AG08395 (cell line): ENCODE results near the gene ESRRB.

Source experiments
- DNase-seq: peaks from one replicate; pipeline ENCODE4 v3.0.0; 2012; ENCODE audit warnings: mixed read lengths, low spot score

The ESRRB gene

DNA sequence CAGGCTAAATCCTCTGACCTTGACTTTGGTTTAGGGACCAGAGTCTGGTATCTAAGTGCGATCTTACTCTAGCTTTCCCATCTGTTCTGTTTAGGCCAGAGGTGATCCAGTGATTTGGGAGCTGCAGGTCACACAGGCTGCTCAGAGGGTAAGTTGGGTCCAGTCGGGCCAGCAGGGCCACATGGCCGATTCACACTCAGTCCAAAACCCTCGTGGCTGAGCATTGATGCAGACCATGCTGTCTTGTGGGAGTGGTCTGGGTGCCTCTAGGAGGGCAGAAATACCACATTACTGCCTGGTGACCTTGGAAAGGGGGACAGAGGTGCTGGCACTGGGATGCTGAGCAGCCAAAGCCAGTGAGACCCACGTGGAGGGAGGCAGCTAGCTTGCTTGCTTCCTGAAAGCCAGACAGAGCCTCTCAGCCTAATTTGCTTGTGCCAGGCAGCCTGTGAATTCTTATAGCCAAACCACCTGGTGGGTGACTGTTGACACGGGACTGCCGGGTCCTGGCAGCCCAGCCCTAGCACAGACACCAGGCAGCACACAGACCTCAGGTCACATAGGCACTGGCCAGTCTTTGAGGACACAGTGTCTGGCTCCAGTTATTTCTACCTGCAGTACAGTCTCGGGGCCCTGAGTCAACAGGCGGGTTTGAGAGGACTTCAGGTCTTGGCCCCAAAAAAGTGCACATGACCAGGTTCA is 31.7 kb downstream of the ESRRB start:
- DNase-seq = no peak

- no peak for DNase-seq
Measured at GRCh38 chr14:76408877-76409276, 32.9 kb downstream of the ESRRB start.

GRCh38 chr14:76412501-76412900 is 36.6 kb downstream of the ESRRB start:
- no peak for DNase-seq

DNA sequence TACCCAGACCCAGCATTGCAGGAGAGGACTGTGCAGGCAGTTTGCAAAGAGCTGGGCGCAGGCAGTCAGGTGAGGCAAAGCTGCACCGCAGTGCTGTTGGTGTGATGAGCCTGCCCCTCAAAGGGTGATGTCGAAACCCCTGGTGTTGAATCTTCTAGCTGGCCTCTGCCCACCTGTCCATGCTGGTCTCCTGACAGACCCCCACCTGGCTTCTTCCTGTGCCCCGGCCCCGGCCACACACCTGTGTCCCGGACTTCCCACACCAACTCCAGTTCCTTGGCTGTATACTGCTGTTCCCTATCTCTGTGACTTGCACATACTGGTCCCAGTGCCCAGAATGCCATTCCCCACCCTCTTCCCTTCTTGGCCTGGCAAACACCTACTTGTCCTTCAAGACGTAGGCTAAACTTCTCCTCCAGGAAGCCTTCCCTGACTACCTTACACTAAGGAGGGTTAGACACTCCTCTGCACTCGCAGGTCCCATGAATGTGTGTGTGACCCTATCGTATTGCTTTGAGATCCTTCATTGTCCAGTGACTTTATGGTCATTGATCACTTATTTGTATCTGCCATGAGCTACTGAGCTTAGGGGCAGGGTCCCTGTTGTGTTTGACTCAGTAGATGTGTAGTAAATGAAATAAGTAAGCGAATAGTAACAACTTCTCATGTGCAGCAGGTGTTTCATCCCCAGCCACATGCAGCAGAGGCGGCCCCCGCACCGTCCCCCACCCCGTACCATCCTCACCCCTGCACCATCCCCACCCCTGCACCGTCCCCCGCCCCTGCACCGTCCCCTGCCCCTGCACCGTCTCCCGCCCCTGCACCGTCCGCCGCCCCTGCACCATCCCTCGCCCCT is 37.4 kb downstream of the ESRRB start:
- DNase-seq = no peak

GRCh38 chr14:76413962-76414600 is 38.1 kb downstream of the ESRRB start:
- no peak for DNase-seq

DNA sequence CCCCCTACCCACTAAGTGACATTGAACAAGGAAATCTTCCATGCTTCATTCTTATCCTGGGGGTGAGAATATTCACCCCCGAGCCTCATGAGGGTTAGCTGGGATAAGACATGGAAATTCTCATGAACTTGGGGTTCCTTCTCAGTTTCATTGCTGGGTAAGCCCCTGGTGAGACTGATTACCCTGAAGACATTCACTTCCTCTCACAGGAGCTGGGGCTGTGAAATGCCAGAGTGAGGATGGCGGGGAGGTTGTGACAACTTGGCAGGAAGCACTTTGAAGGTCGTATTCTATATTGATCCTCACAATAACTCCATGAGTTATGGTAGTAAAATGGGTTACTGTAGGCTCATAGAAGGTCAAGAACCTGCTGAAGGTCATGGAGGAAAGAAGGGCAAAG is 43.5 kb downstream of the ESRRB start:
- no peak for DNase-seq

DNA sequence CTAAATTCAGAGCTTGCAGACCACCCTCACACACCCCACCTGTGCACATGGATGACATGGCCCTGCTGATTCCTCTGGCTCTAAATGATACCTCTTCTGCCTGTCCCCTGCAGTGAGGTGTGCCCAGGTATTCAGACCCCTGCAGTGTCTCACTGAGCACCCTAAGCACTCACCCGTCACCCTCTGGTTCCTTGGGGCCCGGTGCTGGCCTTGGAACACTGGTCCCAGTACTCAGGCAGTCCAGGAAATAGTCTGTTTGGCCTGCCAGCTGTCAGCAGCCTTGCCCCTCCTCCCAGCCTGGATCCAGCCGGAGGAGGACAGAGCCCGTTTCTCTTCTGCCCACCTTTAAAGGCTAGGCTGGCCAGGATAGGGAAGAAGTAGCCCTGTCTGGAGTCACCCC is 44.9 kb downstream of the ESRRB start:
- no peak for DNase-seq

DNA sequence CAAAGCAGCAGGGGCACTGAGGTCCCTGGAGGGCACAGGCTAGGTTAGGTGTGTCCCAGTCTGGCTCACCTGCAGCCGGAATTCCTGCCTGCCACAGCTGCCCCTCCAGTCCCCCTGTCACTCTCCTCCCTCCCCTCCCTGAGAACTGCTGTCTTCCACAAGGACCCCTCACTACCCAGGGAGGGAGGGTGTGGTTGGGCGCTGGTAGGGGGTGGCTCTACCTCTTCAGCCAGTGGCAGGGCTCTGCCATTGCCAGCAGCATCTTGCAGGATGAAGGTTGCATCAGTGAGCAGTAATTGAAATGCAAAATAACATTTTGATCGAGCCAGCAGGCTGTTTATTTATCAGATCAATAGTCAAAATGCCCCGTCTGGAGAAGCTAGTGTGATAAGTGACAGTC is 45.7 kb downstream of the ESRRB start:
- DNase-seq = no peak

DNA sequence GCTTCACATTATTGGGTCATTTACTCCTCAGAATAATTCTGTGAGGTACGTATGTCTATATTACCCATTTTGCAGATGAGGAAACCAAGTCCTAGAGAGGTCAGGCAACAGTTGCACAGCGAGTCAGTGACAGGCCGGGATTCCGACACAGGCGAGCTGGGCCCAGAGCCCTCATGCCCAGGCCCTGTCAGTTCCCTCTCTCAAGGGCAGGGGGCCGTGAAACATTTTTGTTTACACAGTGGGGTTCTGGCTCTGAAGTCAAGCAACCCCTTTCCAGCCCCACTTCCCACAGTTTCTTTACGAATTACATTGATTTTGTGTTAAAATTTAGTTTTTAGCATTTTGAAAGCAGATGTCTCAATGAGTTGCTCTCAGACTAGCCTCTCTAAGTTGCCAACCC is 46.7 kb downstream of the ESRRB start:
- no peak for DNase-seq

GRCh38 chr14:76423534-76423933 is 47.6 kb downstream of the ESRRB start:
- DNase-seq = no peak

DNA sequence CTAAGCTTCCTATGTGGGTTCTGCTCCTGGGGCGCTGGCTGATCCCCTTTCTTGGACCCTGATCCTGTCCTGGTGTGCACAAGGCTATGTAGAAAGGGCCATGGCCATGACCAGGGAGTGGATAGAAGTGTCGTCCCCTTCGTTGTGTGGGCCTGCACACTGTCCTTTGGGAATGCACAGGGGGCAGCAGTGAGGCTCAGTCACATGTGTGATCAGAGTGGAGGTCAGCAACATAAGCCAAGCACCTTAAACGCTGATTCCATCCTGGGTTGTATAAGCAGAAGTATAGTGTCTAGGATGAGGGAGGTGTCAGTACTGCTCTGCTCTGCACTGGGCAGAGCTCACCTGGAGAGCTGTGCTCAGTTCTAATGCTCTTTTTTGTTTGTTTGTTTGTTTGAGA is 48.4 kb downstream of the ESRRB start:
- no peak for DNase-seq

DNA sequence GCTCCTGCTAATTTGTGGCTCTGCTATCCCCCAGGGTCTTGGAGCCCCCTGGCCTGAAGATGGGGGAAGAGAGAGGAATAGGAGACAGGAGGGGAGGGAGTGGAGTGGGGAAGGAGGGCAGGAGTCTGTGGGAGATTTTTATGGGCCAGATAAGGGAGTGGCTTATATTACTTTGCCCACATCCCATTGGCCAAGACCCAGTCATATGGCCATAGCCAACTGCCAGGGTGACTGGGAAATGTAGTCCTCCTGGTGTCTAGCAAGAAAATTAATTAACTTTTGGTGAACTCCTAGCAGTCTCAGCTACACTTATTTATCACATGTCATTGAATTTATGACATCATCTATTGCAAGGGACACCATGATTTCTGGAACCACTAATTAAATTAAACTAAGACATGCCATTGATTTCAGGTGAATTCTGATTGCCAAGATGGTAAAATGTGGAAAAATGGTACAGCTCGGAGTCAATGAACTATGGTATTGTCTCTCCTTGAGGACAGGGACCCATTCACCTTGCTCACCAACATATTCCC is 50.3 kb downstream of the ESRRB start:
- no peak for DNase-seq

GRCh38 chr14:76428611-76429010 is 52.7 kb downstream of the ESRRB start:
- DNase-seq = no peak

DNA sequence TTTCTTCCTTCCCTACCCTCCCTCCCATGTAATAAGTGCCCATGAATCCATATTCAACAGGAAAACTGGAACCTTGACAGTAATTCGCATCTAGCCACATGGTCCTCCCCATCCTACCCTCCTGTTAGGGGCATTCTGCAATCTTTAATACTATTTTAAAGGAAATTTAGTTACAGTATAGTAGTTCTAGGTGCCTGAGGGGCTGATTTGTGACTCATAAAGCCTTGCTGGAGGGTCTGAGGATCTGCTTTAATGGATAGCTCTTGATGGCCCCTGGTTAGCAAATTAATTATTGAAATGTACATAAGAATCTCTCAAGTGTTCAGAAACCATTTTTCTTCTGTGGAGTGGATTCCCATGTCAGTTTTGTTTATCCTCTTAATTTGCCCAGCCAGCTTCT is 54.1 kb downstream of the ESRRB start:
- DNase-seq = no peak

DNA sequence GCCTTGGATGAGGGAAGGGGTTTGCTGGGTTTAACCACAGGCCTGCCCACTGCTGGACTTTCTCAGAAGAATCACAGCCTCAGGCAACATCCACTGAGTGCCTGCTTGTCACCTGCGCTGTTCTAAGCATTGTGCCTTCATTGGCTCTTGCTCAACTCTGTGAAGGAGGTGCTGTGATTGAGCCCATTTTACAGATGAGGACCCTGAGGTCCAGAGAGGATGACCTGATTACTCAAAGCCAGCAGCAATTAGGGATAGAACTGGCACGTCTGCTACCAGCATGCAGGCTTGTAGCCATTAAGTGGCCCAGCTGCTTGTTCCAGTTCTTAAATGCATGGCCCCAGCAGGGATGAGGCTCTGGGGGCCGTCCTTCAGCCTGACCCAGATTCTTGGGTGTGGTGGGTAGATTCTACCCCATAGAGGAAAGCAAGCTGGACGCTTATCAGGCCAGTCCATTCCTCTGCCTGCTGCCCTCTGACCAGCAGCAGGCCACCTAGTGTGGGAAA is 54.6 kb downstream of the ESRRB start:
- no peak for DNase-seq

GRCh38 chr14:76431538-76431937 is 55.6 kb downstream of the ESRRB start:
- DNase-seq = no peak

DNA sequence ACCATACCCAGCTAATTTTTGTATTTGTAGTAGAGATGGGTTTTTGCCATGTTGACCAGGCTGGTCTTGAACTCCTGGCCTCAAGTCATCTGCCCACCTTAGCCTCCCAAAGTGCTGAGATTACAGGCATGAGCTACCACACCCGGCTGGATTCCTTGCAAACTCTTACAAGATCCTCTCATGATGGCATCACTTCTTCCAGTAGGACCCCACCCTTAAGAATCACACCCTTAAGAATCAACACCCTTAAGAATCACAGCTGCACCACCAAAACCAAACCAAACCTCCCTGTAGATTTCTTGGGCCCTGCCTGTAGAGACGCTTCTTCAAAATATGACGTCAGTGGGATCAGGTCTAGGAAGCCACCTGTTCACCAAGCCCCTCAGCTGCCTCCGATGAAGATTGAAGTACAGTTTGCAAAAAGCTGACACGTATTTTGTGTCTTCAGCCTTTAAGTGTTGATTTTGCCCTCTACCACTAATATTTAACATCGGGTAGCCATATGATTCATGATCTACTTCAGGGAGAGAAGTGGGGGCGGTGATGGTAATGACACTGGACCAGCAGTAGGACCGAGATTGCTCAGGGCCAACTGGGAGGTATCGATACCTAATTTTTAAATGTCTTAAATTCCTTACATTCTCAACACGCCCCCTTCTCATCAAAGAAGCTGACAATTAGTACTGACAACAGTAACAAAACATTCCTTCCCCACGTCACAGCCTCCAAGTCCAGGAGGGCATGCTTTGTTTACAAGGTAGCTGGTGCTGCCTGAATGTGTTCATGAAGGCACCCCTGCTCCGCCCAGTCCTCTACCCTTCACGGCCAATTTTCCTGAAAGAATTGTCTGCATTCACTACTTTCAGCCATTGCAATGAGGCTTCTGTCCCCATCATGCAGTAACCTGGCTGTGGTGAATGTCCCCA is 57.2 kb downstream of the ESRRB start:
- DNase-seq = no peak

GRCh38 chr14:76434220-76434619 is 58.3 kb downstream of the ESRRB start:
- no peak for DNase-seq

- DNase-seq = no peak
Measured at GRCh38 chr14:76439237-76439775, 63.4 kb downstream of the ESRRB start.

DNA sequence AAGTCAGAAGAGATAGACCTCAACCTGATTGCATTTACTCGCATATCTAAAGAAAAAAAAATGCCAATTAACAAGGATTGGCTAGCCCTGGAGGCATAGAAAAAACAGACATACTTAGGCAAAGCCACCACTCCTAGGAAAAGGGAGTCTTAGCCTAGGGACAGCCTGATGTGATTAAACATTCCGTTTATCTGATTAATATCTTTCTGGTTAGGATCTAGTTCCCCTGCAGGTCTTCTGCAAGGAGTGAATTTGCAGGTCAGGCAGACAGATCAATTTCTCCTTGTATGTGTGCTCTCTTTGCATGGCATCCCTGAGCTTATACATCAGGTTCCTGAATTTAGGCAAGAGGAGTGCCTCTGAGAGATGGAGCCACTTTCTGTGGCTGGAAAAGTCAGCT is 70.5 kb downstream of the ESRRB start:
- no peak for DNase-seq

DNA sequence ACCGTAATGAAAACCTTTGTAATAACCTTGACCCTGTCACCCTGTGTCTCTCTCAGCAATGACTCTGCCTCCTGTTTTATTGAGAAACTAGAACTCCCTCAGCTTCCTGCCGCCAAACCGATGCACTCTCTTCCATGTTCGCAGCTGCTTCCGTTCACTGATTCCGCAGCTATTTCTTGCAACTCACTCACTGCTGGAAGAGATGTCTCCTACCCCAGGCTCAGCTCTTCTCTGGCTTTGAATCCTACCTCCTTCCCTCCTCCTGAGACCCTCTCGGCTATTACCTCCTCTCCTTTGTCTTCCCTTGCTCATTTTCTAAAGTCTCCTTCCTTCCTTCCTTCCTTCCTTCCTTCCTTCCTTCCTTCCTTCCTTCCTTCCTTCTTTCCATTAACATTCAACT is 71.0 kb downstream of the ESRRB start:
- no peak for DNase-seq
